HepG2 (cell line): Measurements from ENCODE around the gene TNFSF10. TPM values are rescaled to one million over a fixed set of nuclear protein-coding genes. Genes with fewer than 3 reads are reported as not detected.
"Not testable (repeated sequence)": the region's sequence is repeated elsewhere in the genome, so short reads cannot be mapped to it uniquely, and the experiment has no call there.

Experiments used
- ATAC-seq: fragments of 200-7000 bp; cut with Tn5 transposase; 3 replicates; pipeline ENCODE4 v1.9.1; 2020; ENCODE audit warnings: mild to moderate bottlenecking, moderate library complexity
- BruUV-seq: library from RNA; stranded (reverse); fragments of 400-500 nt; replicated peaks from 2 replicates; lab custom pipeline; 2021; lab: Mats Ljungman, UMichigan
- CTCF ChIA-PET: fragments of 300-600 bp; formaldehyde crosslinking; extraction: SDS; loops from one replicate; lab custom pipeline; 2021; ENCODE audit warnings: low total read pairs, inconsistent platforms, low intra/inter-chr PET ratio; lab: Yijun Ruan, JAX
- POLR2A ChIA-PET: fragments of 350-600 bp; sonication (Branson Sonifier 250); formaldehyde crosslinking; loops from one replicate; lab custom pipeline; 2020; ENCODE audit warnings: antibody characterized with exemption, inconsistent platforms; lab: Yijun Ruan, JAX
- DNase-seq: peaks from one replicate; pipeline ENCODE4 v3.0.0-alpha.2; 2015; ENCODE audit warnings: low spot score
- FAIRE-seq: peaks from 3 replicates; lab custom pipeline; 2011; peaks lifted over from hg19 to GRCh38; lab: Jason Lieb, UNC
- H2AFZ ChIP-seq: one replicate; pipeline ENCODE4 v1.6.1; 2011; ENCODE audit warnings: low read length, inconsistent platforms
- H3K27ac ChIP-seq: fragments of 300-600 bp; 3 replicates; pipeline ENCODE4 v1.8.0; 2011; ENCODE audit warnings: mixed run types, mild to moderate bottlenecking, mixed read lengths, low read length, inconsistent platforms; ENCODE audit not compliant: insufficient read depth; ENCODE audit errors: extremely low read length
- H3K27me3 ChIP-seq, 2 experiments: fragments of 200-600 bp in 1 of 2; 2 replicates in 1 of 2; 3 replicates in 1 of 2; pipeline versions ENCODE4 v1.6.0 to v1.8.0; 2011; ENCODE audit warnings: low read length in 2 of 2, mild to moderate bottlenecking in 2 of 2, moderate library complexity in 2 of 2, inconsistent platforms in 1 of 2; ENCODE audit not compliant: insufficient read depth in 2 of 2, control insufficient read depth in 1 of 2
- H3K36me3 ChIP-seq, 2 experiments: fragments of 200-600 bp in 1 of 2; replicated peaks in 1 of 2; 2 replicates in 1 of 2; 3 replicates in 1 of 2; pipeline versions ENCODE4 v1.5.1 to v1.8.0; 2011; ENCODE audit warnings: low read length in 2 of 2, inconsistent platforms in 1 of 2; ENCODE audit not compliant: insufficient read depth in 2 of 2, control insufficient read depth in 1 of 2
- H3K4me1 ChIP-seq: 2 replicates; pipeline ENCODE4 v1.5.1; 2012; ENCODE audit warnings: low read length, inconsistent platforms; ENCODE audit not compliant: insufficient read depth
- H3K4me2 ChIP-seq: 2 replicates; pipeline ENCODE4 v1.6.0; 2011; ENCODE audit warnings: low read depth, low read length, inconsistent platforms
- H3K4me3 ChIP-seq, 3 experiments: fragments of 200-600 bp in 1 of 3; sonication (generic), shearing (Covaris generic) in 1 of 3; replicated peaks in 1 of 3; 2 replicates each; pipeline ENCODE4 v1.5.1; 2011 to 2016; ENCODE audit warnings: low read length in 3 of 3, inconsistent platforms in 2 of 3, low read depth in 2 of 3, mild to moderate bottlenecking in 2 of 3, control low read depth in 1 of 3, mixed read lengths in 1 of 3; ENCODE audit not compliant: insufficient read depth in 1 of 3
- H3K79me2 ChIP-seq: one replicate; pipeline ENCODE4 v1.6.1; 2011; ENCODE audit warnings: low read length, inconsistent platforms; ENCODE audit not compliant: insufficient read depth
- H3K9ac ChIP-seq: 2 replicates; pipeline ENCODE4 v1.6.0; 2011; ENCODE audit warnings: mild to moderate bottlenecking, low read depth, low read length, inconsistent platforms; ENCODE audit not compliant: insufficient read depth
- H3K9me3 ChIP-seq: 2 replicates; pipeline ENCODE4 v1.5.1; 2012; ENCODE audit warnings: mild to moderate bottlenecking, low read length
- H4K20me1 ChIP-seq: 2 replicates; pipeline ENCODE4 v1.6.0; 2011; ENCODE audit warnings: inconsistent platforms, mild to moderate bottlenecking, low read length, moderate library complexity; ENCODE audit not compliant: insufficient read depth
- ZNF234 ChIP-seq: sonication (generic); formaldehyde crosslinking; conservative IDR thresholded peaks from 2 replicates; pipeline ENCODE4 v1.5.1; 2020; ENCODE audit warnings: mild to moderate bottlenecking, missing genetic modification reagents
- ZNF556 ChIP-seq: sonication (generic); formaldehyde crosslinking; IDR thresholded peaks from 2 replicates; pipeline ENCODE4 v1.4.0; 2020; ENCODE audit warnings: mild to moderate bottlenecking, missing genetic modification reagents, borderline replicate concordance
- ZSCAN21 ChIP-seq: sonication (generic); formaldehyde crosslinking; IDR thresholded peaks from 2 replicates; pipeline ENCODE4 v1.8.0; 2022; ENCODE audit warnings: mild to moderate bottlenecking, missing genetic modification reagents, moderate library complexity, borderline replicate concordance
- WGBS: methylation state at CpG from one replicate; pipeline ENCODE4 v1.1.6; 2017; ENCODE audit warnings: low lambda C conversion rate; 5-methylcytosine and 5-hydroxymethylcytosine counted together
- in situ Hi-C: cut with HindIII; loops from 2 replicates; pipeline ENCODE4 v1.10.0; 2017; ENCODE audit warnings: low pct_unique_long_range_greater_than_20kb; ENCODE audit not compliant: extremely low pct_ligation_motif_present
- intact Hi-C: fragments of 100-400 bp; cut with micrococcal nuclease; formaldehyde crosslinking; loops from one replicate; pipeline ENCODE4 v1.10.0; 2022; ENCODE audit not compliant: unreplicated experiment
- polyA plus RNA-seq, 8 experiments: library from polyadenylated mRNA; depleted of rRNA in 3 of 8; stranded (reverse) in 7 of 8; unstranded in 1 of 8; fragments of >200 nt; fragmentation: Illumina TruSeq in 4 of 8; extraction: Trizol in 4 of 8; gene quantifications; 2 replicates each; pipeline versions ENCODE4 v1.2.1 to v1.2.3, GENCODE V29; 2011 to 2016; ENCODE audit warnings: low read depth in 4 of 8, missing spikeins in 1 of 8, mixed read lengths in 1 of 8; ENCODE audit not compliant: insufficient read depth in 1 of 8
- total RNA-seq, 5 experiments: library from RNA; depleted of rRNA; stranded (reverse); fragments of >200 nt; fragmentation: Illumina TruSeq; extraction: Trizol; gene quantifications; 2 replicates each; pipeline ENCODE4 v1.2.3, GENCODE V29; 2016; ENCODE audit warnings: low read depth in 1 of 5
- TF ChIP-seq, protein P1 (sequence below): sonication (generic); formaldehyde crosslinking; conservative IDR thresholded peaks from 2 replicates; pipeline ENCODE4 v1.4.0; 2020; ENCODE audit warnings: missing genetic modification reagents
- TF ChIP-seq, protein P2 (sequence below): sonication (generic); formaldehyde crosslinking; conservative IDR thresholded peaks from 2 replicates; pipeline ENCODE4 v1.5.0; 2020; ENCODE audit warnings: missing genetic modification reagents

The TNFSF10 gene
- total and polyA plus RNA-seq, 2 of the 13 experiments (the other 11 are each of a cell fraction or from before 2014, with no cell fraction given): 8.4 to 9.9 TPM

- Histone ChIP-seq H3K79me2 (no peaks in the 10 kb centered on the region), H3K36me3 (no peaks in the 10 kb centered on the region), H3K4me2 (no peak overlapping the region), H4K20me1 (no peaks in the 10 kb centered on the region), H3K9ac (no peak overlapping the region), H3K27me3 (no peaks in the 10 kb centered on the region), H2AFZ (no peak overlapping the region), H3K27ac (no peak overlapping the region), H3K9me3 (no peaks in the 10 kb centered on the region), H3K4me1 (peaks cover 28% of the 10 kb centered on the region), H3K4me3 (no peak overlapping the region)
- FAIRE-seq: no peak
- no peak for ATAC-seq
- DNase-seq: no peak
- WGBS: 28% methylated on average over 2 of the region's 2 CpGs
- CTCF ChIA-PET: no interaction called here
- TF ChIP-seq, protein P1, sequence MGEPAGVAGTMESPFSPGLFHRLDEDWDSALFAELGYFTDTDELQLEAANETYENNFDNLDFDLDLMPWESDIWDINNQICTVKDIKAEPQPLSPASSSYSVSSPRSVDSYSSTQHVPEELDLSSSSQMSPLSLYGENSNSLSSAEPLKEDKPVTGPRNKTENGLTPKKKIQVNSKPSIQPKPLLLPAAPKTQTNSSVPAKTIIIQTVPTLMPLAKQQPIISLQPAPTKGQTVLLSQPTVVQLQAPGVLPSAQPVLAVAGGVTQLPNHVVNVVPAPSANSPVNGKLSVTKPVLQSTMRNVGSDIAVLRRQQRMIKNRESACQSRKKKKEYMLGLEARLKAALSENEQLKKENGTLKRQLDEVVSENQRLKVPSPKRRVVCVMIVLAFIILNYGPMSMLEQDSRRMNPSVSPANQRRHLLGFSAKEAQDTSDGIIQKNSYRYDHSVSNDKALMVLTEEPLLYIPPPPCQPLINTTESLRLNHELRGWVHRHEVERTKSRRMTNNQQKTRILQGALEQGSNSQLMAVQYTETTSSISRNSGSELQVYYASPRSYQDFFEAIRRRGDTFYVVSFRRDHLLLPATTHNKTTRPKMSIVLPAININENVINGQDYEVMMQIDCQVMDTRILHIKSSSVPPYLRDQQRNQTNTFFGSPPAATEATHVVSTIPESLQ: no peak
- TF ChIP-seq ZNF234: no peak
- TF ChIP-seq, protein P2, sequence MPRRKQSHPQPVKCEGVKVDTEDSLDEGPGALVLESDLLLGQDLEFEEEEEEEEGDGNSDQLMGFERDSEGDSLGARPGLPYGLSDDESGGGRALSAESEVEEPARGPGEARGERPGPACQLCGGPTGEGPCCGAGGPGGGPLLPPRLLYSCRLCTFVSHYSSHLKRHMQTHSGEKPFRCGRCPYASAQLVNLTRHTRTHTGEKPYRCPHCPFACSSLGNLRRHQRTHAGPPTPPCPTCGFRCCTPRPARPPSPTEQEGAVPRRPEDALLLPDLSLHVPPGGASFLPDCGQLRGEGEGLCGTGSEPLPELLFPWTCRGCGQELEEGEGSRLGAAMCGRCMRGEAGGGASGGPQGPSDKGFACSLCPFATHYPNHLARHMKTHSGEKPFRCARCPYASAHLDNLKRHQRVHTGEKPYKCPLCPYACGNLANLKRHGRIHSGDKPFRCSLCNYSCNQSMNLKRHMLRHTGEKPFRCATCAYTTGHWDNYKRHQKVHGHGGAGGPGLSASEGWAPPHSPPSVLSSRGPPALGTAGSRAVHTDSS: no peak
- no peak for TF ChIP-seq ZSCAN21
- TF ChIP-seq ZNF556 (CRISPR knock-in tag): no peak
- TF ChIP-seq, all 625 proteins: peak for 0
- POLR2A ChIA-PET: interaction anchor here (1.3 kb wide), 1 partner anchor 26 kb away, joined by 3 read pairs; no protein-coding TSS in a partner anchor
- no TSS peak for BruUV-seq
- in situ Hi-C loops (no loop called here), intact Hi-C loops (no loop called here)
Measured at GRCh38 chr3:172568701-172569100, 45.5 kb upstream of the TNFSF10 start.

GRCh38 chr3:172566785-172567184 lies 43.6 kb upstream of the TNFSF10 start:
- intact Hi-C loops, BruUV-seq, H3K27me3 ChIP-seq, H3K9ac ChIP-seq, H2AFZ ChIP-seq, H3K36me3 ChIP-seq, H3K9me3 ChIP-seq, H3K4me3 ChIP-seq, in situ Hi-C loops, H3K79me2 ChIP-seq, ATAC-seq, POLR2A ChIA-PET, FAIRE-seq, H3K4me2 ChIP-seq, H4K20me1 ChIP-seq, DNase-seq, CTCF ChIA-PET, H3K27ac ChIP-seq: not testable (repeated sequence)
- peaks cover 47% of the 10 kb centered on the region for H3K4me1 ChIP-seq
- WGBS: 94% methylated on average over 2 of the region's 2 CpGs
